ENCODE results near the gene WDR49.

WDR49 gene

DNA sequence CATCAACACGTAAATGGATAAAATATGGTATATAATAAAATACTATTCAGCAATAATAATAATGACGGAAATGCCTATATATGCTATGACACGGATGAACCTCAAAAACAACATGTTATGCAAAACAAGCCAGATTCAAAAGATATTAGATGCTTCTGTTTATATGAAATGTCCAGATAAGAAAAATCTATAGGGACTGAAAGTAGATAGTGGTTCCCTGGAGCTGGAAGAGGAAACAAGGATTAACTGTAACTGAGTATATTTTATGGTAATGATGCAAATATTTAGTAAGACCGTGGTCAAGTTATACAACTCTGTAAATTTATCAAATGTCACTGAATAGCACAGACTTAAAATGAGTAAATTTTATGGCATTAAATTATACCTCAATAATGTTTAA lies 25.8 kb upstream of the WDR49 start:
- TF ChIP-seq CTCF (IDR thresholded peaks at IDR 0.05; ENCODE audit: low read depth, low read length, missing control alignments): no peak
- no peak for DNase-seq
- in situ Hi-C loops (cut with HindIII; ENCODE audit: low pct_ligation_motif_present, low sequenced_read_pairs): no loop called here
- Histone ChIP-seq H3K36me3 (replicated peaks) (peaks cover 21% of the 10 kb centered on the region), H3K27me3 (replicated peaks) (no peaks in the 10 kb centered on the region), H3K4me3 (ENCODE audit: low read depth, low read length) (no peak overlapping the region), H3K27ac (no peak overlapping the region)

GRCh38 chr3:167675848-167676247 lies 22.1 kb upstream of the WDR49 start:
- Histone ChIP-seq H3K27me3 (replicated peaks) (no peaks in the 10 kb centered on the region), H3K4me3 (ENCODE audit: low read depth, low read length) (no peak overlapping the region), H3K27ac (no peak overlapping the region), H3K36me3 (replicated peaks) (peaks cover 6% of the 10 kb centered on the region)
- no peak for TF ChIP-seq CTCF (IDR thresholded peaks at IDR 0.05; ENCODE audit: low read depth, low read length, missing control alignments)
- in situ Hi-C loops (cut with HindIII; ENCODE audit: low pct_ligation_motif_present, low sequenced_read_pairs): no loop called here
- no peak for DNase-seq

DNA sequence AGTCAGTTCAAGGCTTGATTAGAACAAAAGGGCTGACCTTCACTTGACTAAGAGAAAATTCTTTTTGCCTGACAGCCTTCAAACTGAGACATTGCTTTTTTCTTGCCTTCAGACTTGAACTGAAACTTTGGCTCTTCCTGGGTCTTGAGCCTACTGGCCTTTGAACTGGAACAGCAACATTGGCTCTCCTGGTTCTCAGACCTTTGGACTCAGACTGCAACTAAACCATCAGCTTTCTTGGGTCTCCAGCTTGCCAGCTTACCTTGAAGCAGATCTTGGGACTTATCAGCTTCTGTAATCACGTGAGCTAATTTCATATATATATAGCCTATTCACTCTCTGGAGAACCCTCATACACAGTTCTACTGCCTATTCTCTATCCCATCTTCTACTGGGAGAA lies 19.5 kb upstream of the WDR49 start:
- DNase-seq: no peak
- Histone ChIP-seq H3K36me3 (replicated peaks) (peaks cover 5% of the 10 kb centered on the region), H3K27ac (no peak overlapping the region), H3K4me3 (ENCODE audit: low read depth, low read length) (no peak overlapping the region), H3K27me3 (replicated peaks) (no peaks in the 10 kb centered on the region)
- no peak for TF ChIP-seq CTCF (IDR thresholded peaks at IDR 0.05; ENCODE audit: low read depth, low read length, missing control alignments)
- in situ Hi-C loops (cut with HindIII; ENCODE audit: low pct_ligation_motif_present, low sequenced_read_pairs): no loop called here

- Histone ChIP-seq H3K4me3 (ENCODE audit: low read depth, low read length) (no peak overlapping the region), H3K27me3 (replicated peaks) (no peaks in the 10 kb centered on the region), H3K27ac (no peak overlapping the region), H3K36me3 (replicated peaks) (peaks cover 5% of the 10 kb centered on the region)
- in situ Hi-C loops (cut with HindIII; ENCODE audit: low pct_ligation_motif_present, low sequenced_read_pairs): no loop called here
- no peak for TF ChIP-seq CTCF (IDR thresholded peaks at IDR 0.05; ENCODE audit: low read depth, low read length, missing control alignments)
- no peak for DNase-seq
Measured at GRCh38 chr3:167671878-167672427, 18.2 kb upstream of the WDR49 start.

DNA sequence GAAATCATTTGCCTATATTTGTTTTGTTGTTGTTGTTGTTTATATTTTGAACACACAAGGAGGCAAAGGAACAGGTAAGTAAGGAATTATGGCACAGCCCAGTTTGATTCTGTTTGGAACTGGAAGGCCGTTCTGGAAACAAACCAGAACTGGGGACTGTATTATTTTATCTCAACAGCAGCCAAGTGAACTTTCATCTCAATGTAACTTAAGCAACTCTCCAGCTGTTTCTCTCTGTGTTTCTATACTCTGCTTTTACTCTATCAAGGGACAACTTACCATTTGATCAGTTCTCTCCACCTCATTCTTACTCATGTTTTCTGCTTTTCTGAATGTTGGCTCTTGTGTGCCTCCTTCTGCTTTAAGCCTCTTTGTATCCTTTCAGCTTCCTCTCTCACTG lies 16.0 kb upstream of the WDR49 start:
- Histone ChIP-seq H3K27ac (no peak overlapping the region), H3K4me3 (ENCODE audit: low read depth, low read length) (no peak overlapping the region), H3K36me3 (replicated peaks) (peaks cover 5% of the 10 kb centered on the region), H3K27me3 (replicated peaks) (no peaks in the 10 kb centered on the region)
- no peak for TF ChIP-seq CTCF (IDR thresholded peaks at IDR 0.05; ENCODE audit: low read depth, low read length, missing control alignments)
- DNase-seq: no peak
- in situ Hi-C loops (cut with HindIII; ENCODE audit: low pct_ligation_motif_present, low sequenced_read_pairs): no loop called here

DNA sequence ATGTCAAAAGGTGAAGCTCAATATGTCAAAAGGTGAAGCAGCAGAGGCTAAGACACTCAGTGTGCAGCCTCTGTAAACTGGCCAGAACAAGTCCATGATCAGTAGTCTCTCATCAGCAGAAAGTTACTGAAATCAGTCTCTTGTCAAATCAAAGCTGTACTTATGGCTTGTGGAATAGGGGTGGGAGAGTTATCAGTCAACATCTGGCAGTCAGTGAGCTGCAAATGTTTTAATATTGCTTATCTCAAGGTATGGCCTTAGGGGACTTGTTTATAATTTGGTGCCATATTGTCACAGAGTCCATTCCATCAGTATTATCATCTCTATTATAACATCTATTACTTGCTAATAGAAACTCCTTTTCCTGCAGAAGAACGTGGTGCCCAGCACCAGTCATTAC lies 14.9 kb upstream of the WDR49 start:
- in situ Hi-C loops (cut with HindIII; ENCODE audit: low pct_ligation_motif_present, low sequenced_read_pairs): no loop called here
- H3K27ac ChIP-seq: no peak overlapping the region
- no peaks in the 10 kb centered on the region for H3K27me3 ChIP-seq (replicated peaks)
- no peak for DNase-seq
- H3K36me3 ChIP-seq (replicated peaks): peaks cover 2% of the 10 kb centered on the region
- no peak for TF ChIP-seq CTCF (IDR thresholded peaks at IDR 0.05; ENCODE audit: low read depth, low read length, missing control alignments)
- H3K4me3 ChIP-seq (ENCODE audit: low read depth, low read length): no peak overlapping the region

Data from brain microvascular endothelial cell (primary cell).